GM21423 (cell line): ENCODE measurements around the gene TIMM13.

Source experiments
- ATAC-seq: cut with Tn5 transposase; IDR thresholded peaks from one replicate; pipeline ENCODE4 v1.9.1; 2021; ENCODE audit warnings: mild to moderate bottlenecking, moderate library complexity; ENCODE audit not compliant: unreplicated experiment

TIMM13 gene

DNA sequence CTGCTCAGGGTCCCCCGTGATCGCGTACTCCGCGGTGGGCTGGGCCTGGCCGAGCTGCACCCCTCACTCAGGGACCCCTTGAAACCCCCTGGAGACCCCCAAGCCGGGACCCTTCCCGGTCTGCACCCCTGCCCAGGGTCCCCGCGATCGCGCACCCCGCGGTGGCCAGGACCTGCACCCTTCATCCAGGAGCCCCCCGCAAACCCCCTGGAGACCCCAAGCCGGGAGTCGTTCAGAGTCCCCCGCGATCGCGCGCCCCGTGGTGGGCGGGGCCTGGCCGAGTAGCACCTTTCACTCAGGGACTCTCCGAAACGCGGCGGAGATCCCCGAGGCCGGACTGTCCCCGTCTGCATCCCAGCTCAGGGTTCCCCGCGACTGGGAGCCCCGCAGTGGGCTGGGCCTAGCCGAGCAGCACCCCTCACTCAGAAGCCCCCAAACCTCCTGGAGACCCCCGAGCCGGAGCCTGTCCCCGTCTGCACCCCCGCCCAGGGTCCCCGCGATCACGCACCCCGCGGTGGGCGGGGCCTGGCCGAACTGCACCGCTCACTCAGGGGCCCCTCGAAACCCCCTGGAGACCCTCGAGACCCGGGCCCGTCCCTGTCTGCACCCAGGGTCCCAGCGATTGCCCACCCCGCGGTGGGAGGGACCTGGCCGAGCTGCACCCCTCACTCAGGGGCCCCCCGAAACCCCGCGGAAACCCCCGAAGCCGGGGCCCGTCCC lies 28.6 kb upstream of the TIMM13 start:
- ATAC-seq: peak; percentile 19

DNA sequence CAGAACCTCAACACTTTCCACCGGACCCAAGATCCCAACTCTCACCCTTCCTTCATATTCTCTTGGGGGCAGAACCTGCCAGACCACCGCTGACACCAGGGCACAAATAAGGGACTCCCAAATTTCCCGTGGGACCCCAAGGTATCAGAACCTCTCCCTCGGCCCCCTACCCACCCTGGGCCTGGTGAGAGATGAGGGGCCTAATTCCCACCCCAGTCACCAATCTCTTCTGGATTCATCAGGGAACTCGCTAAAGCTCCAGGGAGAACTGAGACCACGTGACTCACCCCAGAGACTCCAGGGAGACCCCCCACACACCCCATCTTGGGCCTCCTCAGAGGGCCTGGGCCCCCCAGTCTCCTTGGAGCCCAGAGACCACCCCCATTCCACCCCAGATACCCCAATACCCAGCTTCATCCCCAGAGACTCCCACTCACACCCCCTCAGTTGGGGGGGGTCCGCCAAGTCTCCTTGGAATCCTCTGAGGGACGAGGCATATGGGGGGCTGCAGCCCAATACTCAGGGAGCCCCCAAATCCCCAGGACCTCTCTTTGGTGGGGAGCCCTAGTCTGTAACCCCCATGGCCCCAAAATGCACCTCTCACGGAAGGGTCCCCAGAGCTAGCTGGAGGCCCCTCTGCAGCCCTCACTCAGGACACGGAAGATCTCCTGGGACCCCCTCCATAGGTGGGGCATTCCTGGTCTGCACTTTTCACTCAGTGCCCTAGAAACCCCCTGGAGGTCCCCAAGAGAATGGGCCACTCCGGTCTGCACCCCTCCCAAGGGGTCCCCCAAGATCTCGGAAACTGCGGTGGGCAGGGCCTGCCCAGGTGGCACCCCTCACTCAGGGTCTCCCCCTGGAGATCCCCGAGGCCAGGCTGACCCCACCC lies 27.8 kb upstream of the TIMM13 start:
- no peak for ATAC-seq

DNA sequence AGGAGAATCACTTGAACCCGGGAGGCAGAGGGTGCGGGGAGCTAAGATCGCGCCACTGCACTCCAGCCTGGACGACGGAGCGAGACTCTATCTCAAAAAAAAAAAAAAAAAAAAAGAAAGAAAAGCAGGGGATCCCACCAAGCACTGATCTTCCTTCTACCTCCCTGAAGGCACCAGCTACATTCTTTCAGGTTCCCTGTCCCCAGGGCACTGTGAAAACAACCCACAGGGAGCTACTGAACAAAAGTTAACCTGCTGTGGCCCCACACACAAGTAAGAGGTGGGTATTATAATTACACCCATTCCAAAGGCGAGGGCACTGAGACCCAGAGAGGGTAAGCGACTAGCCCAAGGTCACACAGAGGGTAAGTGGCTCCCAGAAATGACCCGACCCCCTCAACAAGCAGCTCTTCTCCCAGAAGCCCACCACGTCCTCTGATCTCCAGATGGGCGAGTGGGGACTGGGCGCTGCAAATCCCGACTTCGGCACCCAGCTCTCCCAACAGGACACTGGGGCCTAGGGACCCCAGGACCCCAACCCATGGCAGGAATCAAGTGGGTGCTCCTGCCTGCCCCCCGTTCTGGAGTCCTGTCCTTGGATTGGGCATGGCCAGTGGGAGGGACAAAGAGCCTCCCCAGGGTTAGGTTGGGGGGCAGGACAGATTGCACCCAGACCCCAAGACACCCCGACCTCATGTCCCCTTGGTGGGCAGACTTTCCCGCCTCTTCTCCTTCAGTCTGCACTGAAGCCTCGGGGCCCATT lies 27.0 kb upstream of the TIMM13 start:
- no peak for ATAC-seq

DNA sequence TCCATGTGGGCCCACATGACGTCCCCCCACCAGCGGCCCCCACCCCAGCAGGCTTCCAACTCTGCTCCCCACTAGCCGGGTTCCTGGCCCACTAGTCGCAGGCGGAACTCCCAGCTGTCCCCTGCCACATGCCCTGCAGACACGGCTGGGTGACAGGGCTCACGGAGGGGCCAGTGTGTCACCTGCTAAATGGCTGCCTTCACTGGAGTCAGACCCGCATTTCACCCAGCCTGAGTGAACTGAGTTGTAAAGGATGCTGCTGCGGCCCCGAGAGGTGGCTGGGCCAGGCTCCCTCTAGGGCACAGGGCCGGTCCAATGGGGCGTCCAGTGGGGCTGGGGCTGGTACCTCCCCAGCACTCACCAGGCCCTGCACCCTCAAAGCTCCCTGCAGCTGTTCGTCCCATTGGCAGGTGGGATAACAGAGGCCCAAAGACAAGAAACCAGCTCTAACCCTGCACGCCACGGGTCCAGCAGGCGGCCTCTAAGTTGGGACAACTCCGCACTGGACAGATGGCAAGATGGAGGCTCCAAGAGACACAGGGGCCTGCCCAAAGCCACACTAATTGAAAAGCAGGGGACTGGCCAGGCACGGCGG lies 26.1 kb upstream of the TIMM13 start:
- no peak for ATAC-seq

DNA sequence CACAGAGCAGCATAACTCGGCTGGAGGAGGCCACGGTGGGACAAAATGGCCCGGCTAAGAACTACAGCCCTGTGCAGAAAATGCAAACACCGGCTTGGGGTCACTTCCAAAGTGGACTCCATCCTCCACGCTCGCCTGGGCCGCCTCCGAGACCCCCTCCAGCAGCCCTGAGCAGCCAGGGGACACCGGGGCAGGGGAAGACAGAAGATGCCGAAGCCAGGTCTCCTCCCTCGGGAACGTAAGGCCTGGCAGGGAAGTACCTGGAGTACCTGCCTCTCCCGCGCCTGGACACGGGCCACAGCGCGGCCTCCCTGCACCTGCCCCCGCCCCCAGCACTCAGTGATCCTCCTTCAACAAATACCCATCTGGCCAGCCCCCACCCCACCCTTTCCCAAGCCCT lies 24.4 kb upstream of the TIMM13 start:
- no peak for ATAC-seq

DNA sequence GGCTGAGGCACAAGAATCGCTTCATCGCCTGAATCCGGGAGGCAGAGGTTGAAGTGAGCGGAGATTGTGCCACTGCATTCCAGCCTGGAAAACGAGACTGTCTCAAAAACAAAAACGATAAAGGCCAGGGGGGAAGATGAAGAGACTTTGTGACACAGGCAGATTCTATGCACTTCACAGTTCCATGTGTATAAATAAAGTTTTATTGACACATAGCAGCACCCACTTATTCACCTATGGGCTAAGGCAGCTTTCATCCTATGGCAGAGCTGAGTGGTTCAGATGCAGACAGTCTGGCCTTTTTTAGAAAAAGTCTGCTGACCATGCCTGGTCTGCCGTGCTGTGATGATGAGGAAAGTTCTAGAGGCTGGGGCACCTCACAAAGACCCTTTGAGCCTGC lies 23.8 kb upstream of the TIMM13 start:
- ATAC-seq: no peak

DNA sequence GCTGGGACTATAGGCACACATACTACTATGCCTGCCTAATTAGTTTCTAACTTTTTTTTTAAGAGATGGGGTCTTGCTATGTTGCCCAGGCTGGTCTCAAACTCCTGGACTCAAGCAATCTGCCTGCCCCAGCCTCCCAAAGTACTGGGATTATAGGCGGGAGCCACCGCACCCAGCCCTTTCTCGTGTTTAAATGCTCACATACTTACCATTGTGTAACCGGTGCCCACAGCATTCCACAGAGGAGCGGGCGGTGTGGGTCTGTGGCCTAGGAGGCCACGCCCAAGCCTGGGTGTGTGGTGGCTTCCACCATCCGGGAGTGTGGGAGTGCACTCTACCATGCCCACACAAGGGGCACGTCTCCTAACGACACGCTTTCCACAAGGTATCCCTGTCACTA lies 21.6 kb upstream of the TIMM13 start:
- no peak for ATAC-seq

DNA sequence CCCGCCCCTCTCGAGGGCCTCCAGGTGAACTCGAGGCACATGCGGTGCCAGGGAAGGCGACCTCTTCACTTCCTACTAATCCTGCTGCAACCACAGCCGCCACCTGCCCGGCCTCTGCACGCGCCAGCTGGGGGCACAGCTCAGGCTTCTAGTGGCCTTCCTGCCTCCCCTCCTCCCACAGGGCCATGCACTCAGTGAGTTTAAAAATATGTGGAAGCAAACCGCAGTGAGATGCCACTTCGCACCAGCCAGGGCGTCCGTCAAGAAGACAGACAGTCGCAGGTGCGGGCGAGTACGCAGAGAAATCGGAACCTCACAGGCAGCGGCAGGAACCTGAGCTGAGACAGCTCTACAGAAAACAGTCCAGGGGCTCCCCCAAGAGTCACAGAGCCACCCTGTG lies 19.0 kb upstream of the TIMM13 start:
- peak; percentile 53 for ATAC-seq

DNA sequence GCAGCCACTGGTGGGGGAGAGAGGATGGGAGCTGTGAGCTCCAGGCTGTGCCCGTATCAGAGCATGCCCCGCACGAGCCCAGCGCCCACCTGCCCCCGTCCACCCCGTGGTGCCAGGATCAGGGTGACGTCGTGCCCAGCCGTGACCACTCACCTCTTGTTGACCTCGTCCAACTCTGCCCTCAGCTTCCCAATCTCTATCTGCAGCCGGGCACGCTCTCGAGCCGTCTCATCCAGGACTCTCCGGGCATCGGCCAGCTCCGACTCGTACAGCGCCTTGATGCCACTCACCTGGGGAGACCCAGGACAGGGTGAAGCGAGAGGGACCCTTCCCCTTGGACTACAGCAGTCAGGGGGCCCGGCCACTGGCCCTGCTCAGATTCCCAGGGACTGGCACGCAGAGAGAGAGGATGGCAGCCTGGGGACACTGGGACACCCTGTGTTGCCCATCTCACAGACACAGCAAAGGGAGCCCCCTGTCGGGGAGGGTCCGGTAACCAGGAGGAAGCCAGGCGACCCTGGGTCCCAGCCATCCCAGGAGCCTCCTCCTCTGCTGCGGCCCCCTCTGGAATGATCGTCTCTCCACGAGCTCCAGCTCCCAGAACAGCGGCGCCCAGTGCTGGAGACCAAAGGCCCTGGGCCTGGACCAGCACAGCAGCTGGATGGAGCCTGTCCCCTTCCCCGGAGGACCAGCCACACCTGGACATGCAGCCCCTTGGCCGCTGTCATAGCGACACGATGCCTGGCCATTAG lies 17.0 kb upstream of the TIMM13 start:
- ATAC-seq: no peak

DNA sequence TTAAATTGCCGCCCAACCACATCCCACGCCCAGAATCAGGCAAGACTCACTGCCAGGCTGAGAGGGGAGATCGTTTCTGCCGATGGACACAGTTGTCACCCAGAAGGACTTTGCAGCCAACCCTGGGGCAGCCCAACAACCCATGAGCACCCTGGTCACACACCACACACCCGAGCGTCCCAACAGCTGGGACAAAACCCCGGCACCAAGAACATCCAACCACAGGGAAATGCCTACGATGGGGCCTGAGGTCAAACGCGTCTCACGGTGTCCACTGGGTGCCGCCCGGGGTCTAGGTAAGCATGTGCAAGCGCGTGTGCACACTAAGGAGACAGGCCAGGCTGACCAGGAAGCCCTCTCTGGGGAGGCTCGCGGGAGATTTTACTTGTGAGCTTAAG lies 16.4 kb upstream of the TIMM13 start:
- no peak for ATAC-seq

DNA sequence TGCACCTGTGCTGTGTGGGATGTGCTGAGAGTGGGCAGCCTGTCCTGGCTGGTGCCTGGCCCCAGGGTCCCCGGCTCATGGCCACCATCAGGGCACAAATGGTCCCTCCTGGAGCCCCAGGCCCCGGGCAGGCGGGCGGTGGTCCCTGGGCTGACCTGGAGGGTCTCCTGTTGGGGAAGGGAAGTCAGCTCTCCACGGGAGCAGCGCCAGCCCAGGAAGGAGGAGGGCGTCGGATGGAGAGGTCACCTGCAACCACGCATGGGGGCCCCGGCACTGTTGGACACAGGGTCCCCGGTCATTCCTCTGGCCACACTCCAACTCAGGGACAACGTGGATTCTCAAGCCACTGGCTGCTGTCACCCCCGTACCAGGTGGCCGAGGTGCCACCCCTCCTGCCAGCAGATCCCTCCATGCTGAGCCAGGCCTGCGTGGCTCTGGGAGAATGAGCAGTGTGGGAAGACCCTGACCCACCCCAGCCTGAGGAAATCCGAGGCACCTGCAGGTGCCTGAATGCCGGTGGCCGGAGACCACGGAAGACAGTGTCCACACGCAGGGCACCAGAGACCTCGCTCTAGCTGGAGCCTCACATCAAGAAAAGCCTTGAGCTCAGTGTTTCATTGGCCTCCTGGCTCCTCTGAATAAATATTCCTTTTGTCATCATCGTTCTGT lies 15.9 kb upstream of the TIMM13 start:
- ATAC-seq: no peak

DNA sequence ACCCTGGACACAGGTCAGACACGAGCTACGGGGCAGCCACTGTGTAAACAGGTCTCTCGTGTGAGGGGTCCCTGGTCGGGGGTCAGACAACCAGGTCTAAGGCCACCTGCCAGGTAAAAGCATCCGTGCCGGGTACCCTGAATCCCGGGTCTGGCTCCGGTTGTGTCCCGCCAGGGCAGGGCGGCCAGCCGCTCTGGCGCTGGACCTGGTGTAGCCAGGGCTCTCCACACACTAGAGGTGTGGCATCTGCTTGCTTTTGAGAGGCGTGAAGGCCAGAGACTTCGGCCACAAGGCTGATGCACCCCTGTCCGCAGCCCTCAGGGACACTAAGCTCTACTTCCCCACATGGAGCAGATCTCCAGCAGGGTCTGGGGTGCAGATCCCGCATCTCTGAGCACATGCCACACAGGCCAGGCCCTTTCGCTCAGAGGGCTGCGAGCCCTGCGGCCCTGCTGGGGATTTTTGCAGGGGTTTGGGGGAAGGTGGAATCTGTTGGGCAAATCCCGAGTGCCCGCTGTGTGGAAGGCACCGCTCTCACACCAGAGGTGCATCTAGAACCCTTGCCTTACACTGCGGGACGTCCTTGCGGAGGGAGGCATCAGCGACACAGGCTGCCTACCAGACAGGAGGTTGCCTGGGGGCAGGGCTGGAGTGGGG lies 13.8 kb upstream of the TIMM13 start:
- ATAC-seq: no peak

DNA sequence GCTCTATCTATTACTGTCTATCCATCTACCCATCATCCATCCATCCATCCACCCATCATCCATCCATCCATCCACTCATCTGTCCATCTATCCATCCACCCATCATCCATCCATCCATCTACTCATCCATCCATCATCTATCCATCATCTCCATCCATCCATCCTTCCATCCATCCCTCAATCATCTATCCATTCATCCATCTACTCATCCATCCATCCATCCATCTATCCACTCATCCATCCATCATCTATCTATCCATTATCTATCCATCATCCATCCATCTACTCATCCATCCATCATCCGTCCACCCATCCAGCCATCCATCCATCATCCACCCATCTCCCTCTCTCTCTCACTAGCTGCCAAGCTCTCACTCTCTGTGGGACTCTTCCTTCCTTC lies 13.1 kb upstream of the TIMM13 start:
- no peak for ATAC-seq

DNA sequence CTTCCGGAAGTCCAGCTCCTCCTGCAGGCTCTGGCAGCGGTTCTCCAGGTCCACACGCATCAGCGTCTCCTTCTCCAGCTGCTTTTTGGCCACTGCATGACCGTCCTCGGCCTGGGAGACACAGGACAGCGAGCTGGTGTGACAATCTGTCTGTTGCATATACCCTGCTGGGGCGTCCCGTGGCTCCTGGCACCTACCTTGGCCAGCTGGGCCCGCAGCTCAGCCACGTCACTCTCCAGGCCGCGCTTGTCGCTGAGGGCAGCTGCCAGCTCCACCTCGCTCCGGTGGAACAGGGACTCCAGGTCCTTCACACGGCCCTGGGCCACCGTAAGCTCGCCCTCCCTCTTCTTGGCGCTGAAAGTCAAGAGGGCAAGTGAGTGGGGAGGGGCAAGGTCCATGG lies 10.8 kb upstream of the TIMM13 start:
- ATAC-seq: no peak

DNA sequence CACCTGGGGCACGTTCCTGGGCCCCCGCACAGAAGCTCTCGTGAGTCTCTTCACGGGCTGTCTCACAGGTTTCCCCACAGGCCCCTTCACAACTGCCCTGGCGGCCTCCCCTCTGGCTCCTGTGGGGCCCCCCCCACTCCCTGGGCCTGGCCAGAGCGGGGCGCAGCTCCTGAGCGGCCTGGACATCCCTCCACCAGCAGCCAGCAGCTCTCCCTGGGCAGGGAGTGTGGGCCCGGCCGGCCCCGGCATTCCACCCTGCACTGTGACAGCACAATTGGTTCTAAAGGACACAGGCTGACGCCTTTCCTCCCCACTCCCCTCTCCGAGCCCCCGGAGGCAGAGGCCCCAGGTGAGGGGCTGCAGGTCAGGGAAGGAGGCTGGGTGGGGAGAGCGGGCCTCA lies 9.5 kb upstream of the TIMM13 start:
- ATAC-seq: no peak

DNA sequence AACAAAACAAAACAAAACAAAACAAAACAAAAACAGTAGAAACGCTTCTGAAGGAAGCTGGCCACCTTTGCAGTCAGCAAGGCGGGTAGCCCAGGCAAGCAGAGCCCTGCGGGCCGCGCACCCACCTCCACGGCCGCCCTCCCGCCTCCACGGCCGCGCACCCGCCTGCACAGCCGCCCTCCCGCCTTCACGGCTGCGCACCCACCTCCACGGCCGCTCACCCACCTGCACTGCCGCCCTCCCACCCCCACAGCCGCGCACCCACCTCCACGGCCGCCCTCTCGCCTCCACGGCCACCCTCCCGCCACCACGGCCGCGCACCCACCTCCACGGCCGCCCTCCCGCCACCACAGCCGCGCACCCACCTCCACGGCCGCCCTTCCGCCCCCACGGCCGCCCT lies 9.0 kb upstream of the TIMM13 start:
- no peak for ATAC-seq

DNA sequence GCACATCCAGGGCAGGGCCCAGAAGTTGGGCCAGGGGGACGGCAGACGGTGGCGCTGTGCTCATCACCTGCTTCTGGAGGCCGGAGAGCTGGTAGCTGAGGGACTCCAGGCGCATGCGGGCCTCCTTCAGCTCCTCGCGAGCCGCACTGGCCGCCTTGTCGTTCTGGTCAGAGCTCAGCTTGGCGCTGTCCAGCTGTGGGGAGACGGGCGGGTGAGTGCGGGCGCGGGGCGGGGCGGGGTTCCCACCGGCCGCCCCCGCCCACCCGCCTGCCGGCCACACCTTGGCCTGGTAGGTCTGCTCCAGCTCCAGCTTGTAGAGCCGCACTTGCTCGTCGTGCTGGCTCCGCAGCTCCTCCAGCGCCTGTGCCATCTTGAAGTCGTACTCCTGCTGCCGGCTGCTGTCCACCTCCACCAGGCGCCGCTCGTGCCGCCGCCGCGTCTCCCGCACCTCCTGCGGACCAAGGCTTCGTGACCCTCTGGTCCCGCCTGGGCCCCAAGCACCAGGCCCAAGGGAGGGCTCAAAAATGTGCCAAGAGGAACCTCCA lies 7.4 kb upstream of the TIMM13 start:
- ATAC-seq: no peak

DNA sequence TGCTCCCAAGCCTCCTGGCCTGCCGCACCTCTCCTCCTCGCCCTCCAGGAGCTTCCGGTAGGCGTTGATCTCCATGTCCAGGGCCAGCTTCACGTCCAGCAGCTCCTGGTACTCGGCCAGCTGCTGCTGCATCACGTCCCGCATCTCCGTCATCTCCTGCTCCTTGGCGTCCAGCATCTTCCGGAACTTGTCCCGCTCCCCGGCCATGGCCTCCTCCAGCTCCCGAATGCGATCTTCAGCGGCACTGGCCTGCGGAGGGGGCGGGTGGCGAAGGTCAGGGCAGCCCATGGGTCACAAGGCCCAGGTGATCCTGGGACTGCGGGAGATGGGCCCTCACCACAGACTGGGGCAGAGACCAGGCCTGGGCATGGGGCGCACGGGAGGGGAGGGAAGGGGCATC lies 6.9 kb upstream of the TIMM13 start:
- ATAC-seq: no peak

DNA sequence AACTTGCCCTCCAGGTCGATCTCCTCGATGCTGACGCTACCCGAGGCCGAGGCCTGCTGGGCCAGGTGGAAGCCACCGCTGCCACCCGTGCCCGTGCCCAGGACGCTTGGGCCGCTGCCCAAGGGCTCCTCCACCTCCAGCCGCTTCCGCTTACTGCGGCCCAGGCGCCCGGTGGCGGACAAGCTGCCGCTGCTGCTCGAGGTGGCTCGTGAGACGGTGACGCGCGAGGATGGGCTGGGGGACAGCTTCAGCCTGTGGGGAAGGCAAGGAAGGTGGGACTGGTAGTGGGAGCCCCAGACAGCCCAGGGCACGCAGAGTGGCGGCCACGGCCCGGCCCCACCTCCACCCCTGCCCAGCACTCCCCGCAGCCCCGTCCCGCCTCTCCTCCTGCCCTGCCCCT lies 6.5 kb upstream of the TIMM13 start:
- ATAC-seq: no peak
